ENCODE data around the gene ACOT7. TPM values are rescaled to one million over a fixed set of nuclear protein-coding genes. Genes with fewer than 3 reads are reported as not detected.

ACOT7 gene
- total RNA-seq, 2 donors from 2014 or later: 6.6 to 10.7 TPM

DNA sequence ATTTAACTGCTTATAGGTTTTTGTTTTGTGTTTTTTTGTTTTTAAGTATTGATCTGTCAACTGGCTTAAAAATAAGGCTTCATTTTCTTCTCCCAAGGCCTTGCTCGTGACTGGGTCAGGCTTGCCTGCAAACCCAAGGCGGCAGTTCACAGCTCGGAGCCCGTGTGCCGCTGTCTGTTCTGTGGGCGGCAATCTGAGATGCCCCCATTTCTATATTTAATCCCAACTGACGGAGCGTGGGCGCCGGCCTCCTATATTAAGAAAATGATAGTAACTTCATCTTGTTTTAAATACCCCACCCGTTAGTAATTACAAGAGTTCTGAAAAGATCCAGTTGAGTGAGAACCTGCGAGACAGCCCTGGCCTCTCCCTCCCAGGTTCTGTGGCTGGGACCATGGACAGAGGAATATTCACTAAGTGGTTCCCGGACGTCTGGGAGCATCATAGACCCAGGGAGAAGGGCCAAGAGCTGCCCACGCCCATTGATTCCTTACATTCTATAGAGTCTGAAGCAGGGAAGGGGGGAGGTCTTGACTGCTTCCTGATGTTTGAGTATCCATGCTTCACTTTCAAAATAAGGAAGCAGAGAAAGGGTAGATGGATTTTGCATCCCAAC is 90.1 kb downstream of the ACOT7 start:
- no peaks in the 10 kb centered on the region for H3K27me3 ChIP-seq
- H3K4me3 ChIP-seq: no peak overlapping the region
- no peaks in the 10 kb centered on the region for H3K4me1 ChIP-seq
- no peak for DNase-seq (ENCODE audit: low spot score)
- no peaks in the 10 kb centered on the region for H3K9me3 ChIP-seq
- no peak overlapping the region for H3K27ac ChIP-seq
- no peaks in the 10 kb centered on the region for H3K36me3 ChIP-seq
- TF ChIP-seq, protein P1, sequence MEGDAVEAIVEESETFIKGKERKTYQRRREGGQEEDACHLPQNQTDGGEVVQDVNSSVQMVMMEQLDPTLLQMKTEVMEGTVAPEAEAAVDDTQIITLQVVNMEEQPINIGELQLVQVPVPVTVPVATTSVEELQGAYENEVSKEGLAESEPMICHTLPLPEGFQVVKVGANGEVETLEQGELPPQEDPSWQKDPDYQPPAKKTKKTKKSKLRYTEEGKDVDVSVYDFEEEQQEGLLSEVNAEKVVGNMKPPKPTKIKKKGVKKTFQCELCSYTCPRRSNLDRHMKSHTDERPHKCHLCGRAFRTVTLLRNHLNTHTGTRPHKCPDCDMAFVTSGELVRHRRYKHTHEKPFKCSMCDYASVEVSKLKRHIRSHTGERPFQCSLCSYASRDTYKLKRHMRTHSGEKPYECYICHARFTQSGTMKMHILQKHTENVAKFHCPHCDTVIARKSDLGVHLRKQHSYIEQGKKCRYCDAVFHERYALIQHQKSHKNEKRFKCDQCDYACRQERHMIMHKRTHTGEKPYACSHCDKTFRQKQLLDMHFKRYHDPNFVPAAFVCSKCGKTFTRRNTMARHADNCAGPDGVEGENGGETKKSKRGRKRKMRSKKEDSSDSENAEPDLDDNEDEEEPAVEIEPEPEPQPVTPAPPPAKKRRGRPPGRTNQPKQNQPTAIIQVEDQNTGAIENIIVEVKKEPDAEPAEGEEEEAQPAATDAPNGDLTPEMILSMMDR (IDR thresholded peaks at IDR 0.05): no peak

DNA sequence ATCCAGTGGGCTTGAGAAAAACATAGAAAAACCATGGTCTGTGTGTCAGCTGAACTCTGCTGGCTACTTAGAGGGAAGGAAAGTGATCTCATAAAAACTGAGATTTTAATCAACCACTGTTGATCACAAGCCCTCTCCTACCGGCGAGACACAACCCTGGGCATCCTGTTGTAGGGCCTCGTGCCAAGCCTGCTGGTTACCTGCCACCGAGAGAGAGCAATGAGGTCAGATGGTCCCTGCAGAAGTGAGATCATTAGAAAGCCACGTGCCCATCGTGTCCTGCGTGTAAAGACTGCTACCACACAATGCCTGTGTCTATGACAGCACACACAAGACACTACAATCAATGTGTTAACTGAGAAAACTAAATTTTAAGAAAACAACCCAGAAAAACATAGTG is 91.0 kb downstream of the ACOT7 start:
- H3K4me1 ChIP-seq: no peaks in the 10 kb centered on the region
- no peaks in the 10 kb centered on the region for H3K36me3 ChIP-seq
- H3K9me3 ChIP-seq: no peaks in the 10 kb centered on the region
- H3K27me3 ChIP-seq: no peaks in the 10 kb centered on the region
- DNase-seq (ENCODE audit: low spot score): no peak
- no peak overlapping the region for H3K4me3 ChIP-seq
- TF ChIP-seq, protein P1 (IDR thresholded peaks at IDR 0.05): no peak
- H3K27ac ChIP-seq: no peak overlapping the region

DNA sequence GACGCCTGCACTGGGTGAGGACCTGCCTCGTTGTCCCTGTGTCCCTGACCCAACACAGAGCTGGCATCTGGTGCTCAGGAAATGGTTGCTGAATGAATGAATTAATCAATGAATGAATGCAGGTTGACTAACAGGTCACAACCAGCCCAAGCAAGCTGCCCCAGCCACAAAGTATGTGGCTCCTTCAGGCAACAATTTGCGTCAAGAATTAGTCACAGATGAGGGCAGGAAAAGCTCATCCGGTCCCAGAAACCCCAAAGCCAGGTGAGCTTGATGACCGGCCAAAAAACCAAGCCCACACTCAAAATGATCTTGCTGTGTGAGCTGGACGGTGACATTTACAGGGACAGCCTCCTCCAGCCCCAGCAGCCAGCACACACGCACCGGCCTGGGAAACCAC is 92.0 kb downstream of the ACOT7 start:
- Histone ChIP-seq H3K4me3 (no peak overlapping the region), H3K36me3 (no peaks in the 10 kb centered on the region), H3K9me3 (no peaks in the 10 kb centered on the region), H3K27ac (no peak overlapping the region), H3K27me3 (no peaks in the 10 kb centered on the region), H3K4me1 (no peaks in the 10 kb centered on the region)
- TF ChIP-seq, protein P1 (IDR thresholded peaks at IDR 0.05): no peak
- DNase-seq (ENCODE audit: low spot score): no peak

DNA sequence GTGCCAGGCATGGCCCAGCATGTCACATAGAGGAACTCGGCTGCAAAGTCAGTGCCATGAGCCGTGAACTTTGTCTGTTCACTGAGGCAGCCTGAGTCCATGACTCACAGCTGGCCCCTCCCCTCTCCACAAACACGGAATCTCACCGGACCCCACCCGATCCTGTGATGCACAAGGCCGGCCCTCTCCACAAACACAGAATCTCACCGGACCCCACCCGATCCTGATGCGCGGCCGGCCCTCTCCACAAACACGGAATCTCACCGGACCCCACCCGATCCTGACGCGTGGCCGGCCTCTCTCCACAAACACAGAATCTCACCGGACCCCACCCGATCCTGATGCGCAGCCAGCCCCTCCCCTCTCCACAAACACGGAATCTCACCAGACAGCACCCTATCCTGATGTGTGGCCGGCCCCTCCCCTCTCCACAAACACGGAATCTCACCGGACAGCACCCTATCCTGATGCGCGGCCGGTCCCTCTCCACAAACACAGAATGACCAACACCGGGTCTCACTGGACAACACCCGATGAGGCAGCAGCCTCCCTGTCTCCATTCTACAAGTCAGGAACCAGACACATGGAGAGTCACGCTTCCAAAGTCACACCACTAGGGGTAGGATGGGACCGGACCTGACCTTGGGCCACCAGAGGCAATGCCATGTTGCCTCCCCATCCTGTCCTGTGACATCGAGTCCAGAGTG is 93.1 kb downstream of the ACOT7 start:
- H3K27me3 ChIP-seq: no peaks in the 10 kb centered on the region
- no peaks in the 10 kb centered on the region for H3K9me3 ChIP-seq
- H3K4me3 ChIP-seq: no peak overlapping the region
- H3K27ac ChIP-seq: no peak overlapping the region
- TF ChIP-seq, protein P1 (IDR thresholded peaks at IDR 0.05): no peak
- H3K36me3 ChIP-seq: no peaks in the 10 kb centered on the region
- DNase-seq (ENCODE audit: low spot score): no peak
- H3K4me1 ChIP-seq: no peaks in the 10 kb centered on the region

DNA sequence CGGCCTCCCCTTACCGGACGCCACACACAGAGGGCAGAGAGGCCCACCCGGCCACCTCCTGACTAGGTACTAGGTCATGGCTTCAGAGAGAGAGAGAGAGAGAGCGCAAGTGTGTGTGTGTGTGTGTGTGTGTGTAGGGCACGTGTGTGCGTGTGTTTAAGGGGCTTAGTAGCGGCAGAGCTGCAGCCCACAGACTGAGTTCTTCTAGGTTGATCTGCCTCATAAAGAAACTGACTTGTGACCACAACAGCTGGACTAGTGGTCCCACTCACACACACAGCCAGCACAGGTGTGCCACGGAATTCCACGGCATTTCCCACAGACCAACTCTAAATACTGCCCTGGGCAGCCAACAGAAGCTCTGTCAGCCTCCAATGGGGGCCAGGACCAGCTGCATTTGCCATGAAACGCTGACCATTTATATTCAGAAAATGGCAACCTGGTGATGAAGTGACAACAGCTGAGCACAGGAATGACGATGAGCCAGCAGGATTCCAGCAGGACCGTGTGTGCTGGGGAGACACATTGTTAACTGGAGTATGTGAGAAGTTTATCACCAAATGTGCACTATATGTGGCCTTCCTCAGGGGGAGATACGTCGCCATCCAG is 93.9 kb downstream of the ACOT7 start:
- no peaks in the 10 kb centered on the region for H3K9me3 ChIP-seq
- no peak overlapping the region for H3K4me3 ChIP-seq
- H3K27me3 ChIP-seq: no peaks in the 10 kb centered on the region
- H3K36me3 ChIP-seq: no peaks in the 10 kb centered on the region
- no peaks in the 10 kb centered on the region for H3K4me1 ChIP-seq
- TF ChIP-seq, protein P1 (IDR thresholded peaks at IDR 0.05): no peak
- no peak overlapping the region for H3K27ac ChIP-seq
- DNase-seq (ENCODE audit: low spot score): no peak
